Stimulated activated CD8-positive, alpha-beta memory T cell treated with anti-CD3 and anti-CD28 coated beads, Interleukin-12 subunit alpha, Interleukin-12 subunit beta, amount 100 ng/mL, for 1 hour (primary cell): ENCODE results near the gene ASB12.

Experiments used
- DNase-seq: peaks from one replicate; pipeline ENCODE4 v3.0.0-alpha.2; 2020; ENCODE audit warnings: low read depth

Gene ASB12

GRCh38 chrX:64186974-64187761, 43.2 kb downstream of the ASB12 start:
- no peak for DNase-seq

- no peak for DNase-seq
Measured at GRCh38 chrX:64184396-64184795, 46.0 kb downstream of the ASB12 start.

- DNase-seq: no peak
Measured at GRCh38 chrX:64182208-64182607, 48.2 kb downstream of the ASB12 start.

- no peak for DNase-seq
Measured at GRCh38 chrX:64176876-64177275, 53.5 kb downstream of the ASB12 start.
